Retinal pigment epithelial cell (primary cell): ENCODE data around the gene TOMM40.

Source experiments
- DNase-seq: peaks from one replicate; pipeline ENCODE4 v3.0.0-alpha.2; 2010; ENCODE audit warnings: low read depth
- H3K4me3 ChIP-seq: 2 replicates; pipeline ENCODE4 v1.5.1; 2011; ENCODE audit warnings: mild to moderate bottlenecking, low read length, control low read depth, moderate library complexity
- CTCF ChIP-seq: conservative IDR thresholded peaks from 2 replicates; pipeline ENCODE4 v1.5.1; 2011; ENCODE audit warnings: low read depth, low read length, control low read depth, inconsistent platforms

Gene TOMM40

GRCh38 chr19:44943801-44944249, 52.8 kb downstream of the TOMM40 start:
- H3K4me3 ChIP-seq: no peak overlapping the region
- no peak for DNase-seq
- no peak for TF ChIP-seq CTCF

GRCh38 chr19:44947041-44947581, 56.1 kb downstream of the TOMM40 start:
- H3K4me3 ChIP-seq: no peak overlapping the region
- TF ChIP-seq CTCF: no peak
- no peak for DNase-seq

GRCh38 chr19:44948237-44948636, 57.2 kb downstream of the TOMM40 start:
- H3K4me3 ChIP-seq: no peak overlapping the region
- DNase-seq: no peak
- TF ChIP-seq CTCF: no peak

- no peak for DNase-seq
- no peak overlapping the region for H3K4me3 ChIP-seq
- no peak for TF ChIP-seq CTCF
Measured at GRCh38 chr19:44948763-44949374, 57.8 kb downstream of the TOMM40 start.

- no peak for TF ChIP-seq CTCF
- no peak for DNase-seq
- H3K4me3 ChIP-seq: no peak overlapping the region
Measured at GRCh38 chr19:44949550-44949949, 58.5 kb downstream of the TOMM40 start.

GRCh38 chr19:44951179-44952159, 60.4 kb downstream of the TOMM40 start:
- no peak overlapping the region for H3K4me3 ChIP-seq
- DNase-seq: peak; percentile 40
- peak; percentile 85 for TF ChIP-seq CTCF
